ENCODE data around the gene LRIG1. TPM values are rescaled to one million over a fixed set of nuclear protein-coding genes. Genes with fewer than 3 reads are reported as not detected.

Gene LRIG1, protein sequence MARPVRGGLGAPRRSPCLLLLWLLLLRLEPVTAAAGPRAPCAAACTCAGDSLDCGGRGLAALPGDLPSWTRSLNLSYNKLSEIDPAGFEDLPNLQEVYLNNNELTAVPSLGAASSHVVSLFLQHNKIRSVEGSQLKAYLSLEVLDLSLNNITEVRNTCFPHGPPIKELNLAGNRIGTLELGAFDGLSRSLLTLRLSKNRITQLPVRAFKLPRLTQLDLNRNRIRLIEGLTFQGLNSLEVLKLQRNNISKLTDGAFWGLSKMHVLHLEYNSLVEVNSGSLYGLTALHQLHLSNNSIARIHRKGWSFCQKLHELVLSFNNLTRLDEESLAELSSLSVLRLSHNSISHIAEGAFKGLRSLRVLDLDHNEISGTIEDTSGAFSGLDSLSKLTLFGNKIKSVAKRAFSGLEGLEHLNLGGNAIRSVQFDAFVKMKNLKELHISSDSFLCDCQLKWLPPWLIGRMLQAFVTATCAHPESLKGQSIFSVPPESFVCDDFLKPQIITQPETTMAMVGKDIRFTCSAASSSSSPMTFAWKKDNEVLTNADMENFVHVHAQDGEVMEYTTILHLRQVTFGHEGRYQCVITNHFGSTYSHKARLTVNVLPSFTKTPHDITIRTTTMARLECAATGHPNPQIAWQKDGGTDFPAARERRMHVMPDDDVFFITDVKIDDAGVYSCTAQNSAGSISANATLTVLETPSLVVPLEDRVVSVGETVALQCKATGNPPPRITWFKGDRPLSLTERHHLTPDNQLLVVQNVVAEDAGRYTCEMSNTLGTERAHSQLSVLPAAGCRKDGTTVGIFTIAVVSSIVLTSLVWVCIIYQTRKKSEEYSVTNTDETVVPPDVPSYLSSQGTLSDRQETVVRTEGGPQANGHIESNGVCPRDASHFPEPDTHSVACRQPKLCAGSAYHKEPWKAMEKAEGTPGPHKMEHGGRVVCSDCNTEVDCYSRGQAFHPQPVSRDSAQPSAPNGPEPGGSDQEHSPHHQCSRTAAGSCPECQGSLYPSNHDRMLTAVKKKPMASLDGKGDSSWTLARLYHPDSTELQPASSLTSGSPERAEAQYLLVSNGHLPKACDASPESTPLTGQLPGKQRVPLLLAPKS
- 10.6 TPM for polyA plus RNA-seq

DNA sequence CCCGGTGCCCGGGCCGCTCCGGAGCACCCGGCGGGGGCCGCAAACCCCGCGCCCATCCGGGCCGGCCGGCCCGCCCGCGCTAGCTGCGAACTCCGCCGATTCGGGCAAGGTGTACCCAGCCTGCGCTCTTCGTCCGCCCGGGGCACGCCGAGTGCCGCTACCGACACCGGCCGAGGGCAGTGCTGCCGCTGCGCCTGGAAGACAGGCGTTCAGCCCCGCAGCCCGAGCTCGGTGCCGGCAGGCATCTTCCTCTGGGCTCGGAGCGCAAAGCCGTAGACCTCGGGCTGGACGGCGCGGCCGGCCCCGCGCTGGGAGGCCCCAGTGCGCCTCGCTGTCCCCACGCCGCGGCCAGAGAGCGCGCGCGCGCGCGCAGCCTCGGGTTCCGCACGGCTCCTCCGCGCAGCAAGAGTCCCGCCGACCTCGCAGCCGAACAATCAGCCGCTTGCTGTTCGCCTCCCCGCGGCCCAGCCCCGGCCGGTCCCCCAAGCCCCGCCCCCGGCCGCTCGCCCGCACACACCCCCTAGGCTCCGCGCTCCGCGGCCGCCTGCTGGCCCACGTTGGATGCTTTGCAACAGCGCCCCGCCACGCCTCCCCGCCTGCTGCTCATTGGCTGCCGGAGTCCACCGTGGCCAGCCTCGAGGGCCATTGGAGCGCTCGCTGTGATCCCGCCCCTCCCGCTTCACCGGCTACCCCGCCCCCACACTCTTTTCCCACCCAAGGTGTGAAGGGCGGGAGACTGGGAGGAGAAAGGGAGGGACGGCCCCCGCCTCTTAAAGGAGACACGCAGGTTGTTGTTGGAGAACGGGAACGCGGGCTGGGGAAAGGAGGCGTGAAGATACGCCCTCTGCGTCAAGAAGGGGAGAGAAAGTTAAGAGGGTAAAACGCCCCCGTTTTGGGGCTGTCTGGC, at the start of gene LRIG1:
Gene LRIG1, minus strand, starts transcription at position 447 of the 907 bp plus-strand sequence. CDS start 615 bp downstream, outside the sequence.
- Mint-ChIP-seq H3K4me1 (peaks cover 7 to 19% (median 16%) of the 10 kb centered on the region in 3 donors), H3K36me3 (peaks cover 2% of the 10 kb centered on the region), H3K27me3 (peaks cover 27% of the 10 kb centered on the region), H3K9me3 (no peaks in the 10 kb centered on the region), H3K27ac (peak within 1 kb of the TSS in 2 of 3 donors; percentile 63 to 92), H3K4me3 (peak within 1 kb of the TSS; percentile 83 to 96 (median 94))

GRCh38 chr3:66544619-66545429, 44.0 kb upstream of the LRIG1 start:
- Mint-ChIP-seq H3K36me3 (no peaks in the 10 kb centered on the region), H3K27me3 (peaks cover 4% of the 10 kb centered on the region), H3K4me3 (no peak overlapping the region), H3K4me1 (no peaks in the 10 kb centered on the region), H3K9me3 (peaks cover 0 to 7% (median 2%) of the 10 kb centered on the region in 3 donors), H3K27ac (no peak overlapping the region)

DNA sequence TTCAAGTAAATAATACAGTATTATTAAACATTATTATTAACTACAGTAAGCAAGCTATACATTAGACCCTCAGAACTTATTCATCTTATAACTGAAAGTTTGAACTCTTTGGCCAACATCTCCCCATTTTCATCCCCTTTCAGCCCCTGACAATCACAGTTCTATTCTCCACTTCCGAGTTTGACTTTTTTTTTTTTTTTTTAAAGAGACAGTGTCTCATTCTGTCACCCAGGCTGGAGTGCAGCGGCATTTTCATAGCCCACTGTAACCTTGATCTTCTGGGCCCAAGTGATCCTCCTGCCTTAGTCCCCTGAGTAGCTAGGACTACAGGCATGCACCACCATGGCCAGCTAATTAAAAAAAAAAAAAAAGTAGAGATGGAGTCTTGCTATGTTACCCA, 41.3 kb upstream of the LRIG1 start:
- Mint-ChIP-seq H3K4me1 (peaks cover 0 to 2% (median 0%) of the 10 kb centered on the region in 3 donors), H3K9me3 (peaks cover 0 to 7% (median 2%) of the 10 kb centered on the region in 3 donors), H3K27ac (no peak overlapping the region), H3K27me3 (peaks cover 1% of the 10 kb centered on the region), H3K4me3 (no peak overlapping the region), H3K36me3 (no peaks in the 10 kb centered on the region)

GRCh38 chr3:66539466-66539989, 38.7 kb upstream of the LRIG1 start:
- peaks cover 0 to 7% (median 2%) of the 10 kb centered on the region in 3 donors for H3K9me3 Mint-ChIP-seq
- H3K4me3 Mint-ChIP-seq = no peak overlapping the region
- peaks cover 3% of the 10 kb centered on the region for H3K27me3 Mint-ChIP-seq
- peak overlapping the region in 1 of 3 donors; percentile 79 for H3K27ac Mint-ChIP-seq
- H3K36me3 Mint-ChIP-seq = no peaks in the 10 kb centered on the region
- peaks cover 0 to 2% (median 0%) of the 10 kb centered on the region in 3 donors for H3K4me1 Mint-ChIP-seq

GRCh38 chr3:66538390-66538789, 37.6 kb upstream of the LRIG1 start:
- no peaks in the 10 kb centered on the region for H3K36me3 Mint-ChIP-seq

GRCh38 chr3:66537735-66538134, 36.9 kb upstream of the LRIG1 start:
- peaks cover 0 to 3% (median 0%) of the 10 kb centered on the region in 3 donors for H3K9me3 Mint-ChIP-seq
- peaks cover 6% of the 10 kb centered on the region for H3K27me3 Mint-ChIP-seq
- no peaks in the 10 kb centered on the region for H3K36me3 Mint-ChIP-seq
- H3K4me1 Mint-ChIP-seq = peaks cover 2 to 4% (median 3%) of the 10 kb centered on the region in 3 donors
- H3K4me3 Mint-ChIP-seq = no peak overlapping the region
- no peak overlapping the region for H3K27ac Mint-ChIP-seq

More at GRCh38 chr3:66538390-66538789, 37.6 kb upstream of the LRIG1 start:
- Mint-ChIP-seq H3K9me3 (peaks cover 0 to 7% (median 0%) of the 10 kb centered on the region in 3 donors), H3K4me1 (peaks cover 2 to 4% (median 3%) of the 10 kb centered on the region in 3 donors), H3K27me3 (peaks cover 6% of the 10 kb centered on the region), H3K27ac (no peak overlapping the region), H3K4me3 (no peak overlapping the region)

DNA sequence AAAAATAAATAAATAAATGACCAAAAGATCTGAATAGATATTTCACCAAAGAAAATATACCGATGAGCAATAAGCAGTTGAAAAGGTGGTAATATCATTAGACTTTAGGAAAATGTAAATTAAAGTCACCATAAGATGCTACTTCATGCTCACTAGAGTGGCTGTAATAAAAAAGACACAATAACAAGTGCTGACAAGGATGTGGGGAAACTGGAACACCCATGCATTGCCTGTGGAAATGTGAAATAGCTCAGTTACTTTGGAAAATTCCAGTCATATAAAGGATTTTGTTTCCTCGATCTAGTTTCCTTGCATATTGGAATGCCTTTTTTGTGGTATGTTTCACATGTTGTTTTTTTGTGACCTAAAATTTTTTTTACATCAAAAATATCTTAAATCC, 36.0 kb upstream of the LRIG1 start:
- Mint-ChIP-seq H3K27ac (no peak overlapping the region), H3K36me3 (no peaks in the 10 kb centered on the region)

DNA sequence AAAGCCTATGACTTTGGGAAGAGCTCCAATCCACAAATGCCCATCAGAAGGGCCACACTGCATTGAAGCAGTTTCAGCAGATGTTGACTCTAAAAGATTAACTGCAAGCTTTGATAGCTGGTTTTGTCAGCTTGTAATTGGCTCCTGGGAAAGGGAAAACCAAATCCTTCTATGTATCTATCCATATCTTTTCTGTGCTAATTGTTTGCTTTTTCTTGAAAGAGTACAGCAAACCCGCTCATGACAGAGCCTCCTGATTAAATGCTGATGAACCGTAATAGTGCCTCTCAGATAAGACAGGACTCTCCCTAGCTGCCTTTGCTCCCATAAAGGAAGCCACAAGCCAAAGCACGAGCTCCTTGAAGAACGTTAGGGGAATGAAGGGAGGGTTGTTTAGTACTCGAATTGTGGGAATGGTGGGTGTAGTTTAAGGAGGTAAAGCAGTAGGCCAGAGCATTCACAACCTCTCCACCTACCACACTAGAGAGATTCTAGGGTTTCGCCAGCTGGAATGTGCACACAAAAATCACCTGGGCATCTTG, 33.6 kb upstream of the LRIG1 start:
- Mint-ChIP-seq H3K4me3 (no peak overlapping the region), H3K27ac (no peak overlapping the region), H3K4me1 (peaks cover 8 to 14% (median 10%) of the 10 kb centered on the region in 3 donors), H3K27me3 (peaks cover 18% of the 10 kb centered on the region), H3K36me3 (no peaks in the 10 kb centered on the region), H3K9me3 (no peaks in the 10 kb centered on the region)

More for the DNA sequence above, 36.0 kb upstream of the LRIG1 start:
- Mint-ChIP-seq H3K9me3 (no peaks in the 10 kb centered on the region), H3K4me1 (peaks cover 3 to 7% (median 6%) of the 10 kb centered on the region in 3 donors), H3K4me3 (no peak overlapping the region), H3K27me3 (peaks cover 10% of the 10 kb centered on the region)

- H3K27ac Mint-ChIP-seq = no peak overlapping the region
Observed at GRCh38 chr3:66532613-66533012, 31.8 kb upstream of the LRIG1 start.

GRCh38 chr3:66532160-66532587, 31.4 kb upstream of the LRIG1 start:
- Mint-ChIP-seq H3K4me3 (peak overlapping the region in 2 of 4 donors; percentile 4 to 49), H3K27me3 (peaks cover 18% of the 10 kb centered on the region), H3K9me3 (no peaks in the 10 kb centered on the region)

More at GRCh38 chr3:66532613-66533012, 31.8 kb upstream of the LRIG1 start:
- peaks cover 18% of the 10 kb centered on the region for H3K27me3 Mint-ChIP-seq
- H3K4me3 Mint-ChIP-seq = no peak overlapping the region
- H3K36me3 Mint-ChIP-seq = no peaks in the 10 kb centered on the region
- no peaks in the 10 kb centered on the region for H3K9me3 Mint-ChIP-seq
- H3K4me1 Mint-ChIP-seq = peaks cover 8 to 14% (median 10%) of the 10 kb centered on the region in 3 donors

GRCh38 chr3:66531256-66531655, 30.4 kb upstream of the LRIG1 start:
- Mint-ChIP-seq H3K36me3 (peaks cover 2% of the 10 kb centered on the region), H3K4me3 (no peak overlapping the region), H3K27me3 (peaks cover 20% of the 10 kb centered on the region), H3K9me3 (no peaks in the 10 kb centered on the region), H3K4me1 (peaks cover 8 to 14% (median 10%) of the 10 kb centered on the region in 3 donors), H3K27ac (no peak overlapping the region)

More at GRCh38 chr3:66532160-66532587, 31.4 kb upstream of the LRIG1 start:
- Mint-ChIP-seq H3K27ac (no peak overlapping the region), H3K4me1 (peaks cover 8 to 14% (median 10%) of the 10 kb centered on the region in 3 donors), H3K36me3 (peaks cover 2% of the 10 kb centered on the region)

- peaks cover 8 to 11% (median 9%) of the 10 kb centered on the region in 3 donors for H3K4me1 Mint-ChIP-seq
- peaks cover 0 to 2% (median 0%) of the 10 kb centered on the region in 3 donors for H3K9me3 Mint-ChIP-seq
- H3K4me3 Mint-ChIP-seq = no peak overlapping the region
- H3K27ac Mint-ChIP-seq = no peak overlapping the region
- H3K36me3 Mint-ChIP-seq = peaks cover 4% of the 10 kb centered on the region
- peaks cover 31% of the 10 kb centered on the region for H3K27me3 Mint-ChIP-seq
Observed at GRCh38 chr3:66527246-66527645, 26.4 kb upstream of the LRIG1 start.

Measured in IgD-negative memory B cell (primary cell).